Lower leg skin (tissue), 4 donors: ENCODE data around the gene PLXNA2. TPM values are rescaled to one million over a fixed set of nuclear protein-coding genes. Genes with fewer than 3 reads are reported as not detected.

Experiments
- DNase-seq, 2 donors: peaks; one replicate each; pipeline ENCODE4 v3.0.0-alpha.2; 2019; ENCODE audit warnings: low spot score in 2 of 2
- H3K4me3 ChIP-seq: fragments of 200-600 bp; sonication (generic); 2 replicates; pipeline ENCODE4 v1.5.1; 2017; ENCODE audit warnings: mild to moderate bottlenecking, low read depth; ENCODE audit not compliant: poor library complexity, severe bottlenecking
- CTCF ChIP-seq, 3 donors: fragments of 450-650 bp; IDR thresholded peaks; one replicate each; pipeline ENCODE4 v1.5.1; 2016; ENCODE audit warnings: antibody characterized with exemption in 3 of 3, mild to moderate bottlenecking in 3 of 3, moderate library complexity in 2 of 3
- POLR2A ChIP-seq, 2 donors: fragments of 450-650 bp; IDR thresholded peaks; one replicate each; pipeline ENCODE4 v1.6.1; 2016 to 2017; ENCODE audit warnings: antibody characterized with exemption in 2 of 2, mild to moderate bottlenecking in 1 of 2, moderate library complexity in 1 of 2
- WGBS, 2 donors: methylation state at CpG; one replicate each; pipeline ENCODE4 v1.1.5; 2018; 5-methylcytosine and 5-hydroxymethylcytosine counted together
- intact Hi-C: fragments of 100-400 bp; cut with DNase I; formaldehyde crosslinking; loops from one replicate; pipeline ENCODE4 v1.15.0; 2023; ENCODE audit warnings: low total_unique reads
- total RNA-seq, 4 donors: library from RNA; depleted of rRNA; stranded (reverse); fragments of >200 nt; gene quantifications; one replicate each; pipeline ENCODE4 v1.1.0, GENCODE V29; 2016

The PLXNA2 gene
- total RNA-seq, 4 donors from 2014 or later: 27.4 to 44.2 (median 36.9) TPM

- H3K4me3 ChIP-seq: no peak overlapping the region
- intact Hi-C loops: no loop called here
- no peak for TF ChIP-seq POLR2A (IDR thresholded peaks at IDR 0.05)
- TF ChIP-seq CTCF (IDR thresholded peaks at IDR 0.05): no peak
- 73 to 86% methylated on average over 5 of the region's 5 CpGs for WGBS, 2 donors
- DNase-seq: no peak
Measured at GRCh38 chr1:207987164-207987563, 257.0 kb downstream of the PLXNA2 start.

- TF ChIP-seq CTCF (IDR thresholded peaks at IDR 0.05): no peak
- TF ChIP-seq POLR2A (IDR thresholded peaks at IDR 0.05): no peak
- 85 to 90% methylated on average over 7 of the region's 7 CpGs for WGBS, 2 donors
- intact Hi-C loops: no loop called here
- no peak for DNase-seq
- no peak overlapping the region for H3K4me3 ChIP-seq
Measured at GRCh38 chr1:207985996-207986395, 258.2 kb downstream of the PLXNA2 start.

- DNase-seq: no peak
- WGBS, 2 donors: 55 to 69% methylated on average over 4 of the region's 4 CpGs
- intact Hi-C loops: no loop called here
Measured at GRCh38 chr1:207984831-207985572, 259.2 kb downstream of the PLXNA2 start.

GRCh38 chr1:207983044-207983635 is 261.0 kb downstream of the PLXNA2 start:
- no peak overlapping the region for H3K4me3 ChIP-seq
- TF ChIP-seq POLR2A (IDR thresholded peaks at IDR 0.05) (no peak), CTCF (IDR thresholded peaks at IDR 0.05) (no peak)
- WGBS, 2 donors: 47 to 53% methylated on average over 6 of the region's 6 CpGs
- no peak for DNase-seq
- intact Hi-C loops: no loop called here

More at GRCh38 chr1:207984831-207985572, 259.2 kb downstream of the PLXNA2 start:
- TF ChIP-seq POLR2A (IDR thresholded peaks at IDR 0.05): no peak
- no peak overlapping the region for H3K4me3 ChIP-seq

- intact Hi-C loops: no loop called here
- no peak overlapping the region for H3K4me3 ChIP-seq
- 56 to 72% methylated on average over 2 of the region's 2 CpGs for WGBS, 2 donors
- peak in 1 of 2 donors; percentile 5 for DNase-seq
- TF ChIP-seq POLR2A (IDR thresholded peaks at IDR 0.05) (no peak), CTCF (IDR thresholded peaks at IDR 0.05) (no peak)
Measured at GRCh38 chr1:207981976-207982375, 262.2 kb downstream of the PLXNA2 start.

GRCh38 chr1:207978441-207978840 is 265.7 kb downstream of the PLXNA2 start:
- 72 to 78% methylated on average over 4 of the region's 4 CpGs for WGBS, 2 donors
- no peak overlapping the region for H3K4me3 ChIP-seq
- intact Hi-C loops: no loop called here
- TF ChIP-seq CTCF (IDR thresholded peaks at IDR 0.05) (no peak), POLR2A (IDR thresholded peaks at IDR 0.05) (no peak)
- no peak for DNase-seq
